Skin epidermis (tissue), 12 donors: Measurements from ENCODE around the gene RTL5.
"Not testable (repeated sequence)": the region's sequence is repeated elsewhere in the genome, so short reads cannot be mapped to it uniquely, and the experiment has no call there.

ENCODE experiments used
- H3K27ac ChIP-seq, 21 experiments: fragments of 200-600 bp; sonication (generic) in 11 of 21; one replicate each; pipeline ENCODE4 v1.5.0; 2020; ENCODE audit warnings: mild to moderate bottlenecking in 3 of 21, inconsistent platforms in 2 of 21, moderate library complexity in 2 of 21
- H3K4me3 ChIP-seq, 7 experiments: fragments of 200-600 bp; sonication (generic) in 2 of 7; one replicate each; pipeline ENCODE4 v1.5.0; 2020; ENCODE audit warnings: inconsistent platforms in 2 of 7, mild to moderate bottlenecking in 2 of 7, moderate library complexity in 1 of 7

The RTL5 gene

GRCh38 chrX:72131317-72132294 lies at the start of gene RTL5:
RTL5 (minus strand) TSS chrX:72131915.
- H3K4me3 ChIP-seq, result peak within 1 kb of the TSS; percentile 22 to 41 (median 31)
- peak within 1 kb of the TSS in 9 of 21 experiments; percentile 21 to 77 (median 65) for H3K27ac ChIP-seq

DNA sequence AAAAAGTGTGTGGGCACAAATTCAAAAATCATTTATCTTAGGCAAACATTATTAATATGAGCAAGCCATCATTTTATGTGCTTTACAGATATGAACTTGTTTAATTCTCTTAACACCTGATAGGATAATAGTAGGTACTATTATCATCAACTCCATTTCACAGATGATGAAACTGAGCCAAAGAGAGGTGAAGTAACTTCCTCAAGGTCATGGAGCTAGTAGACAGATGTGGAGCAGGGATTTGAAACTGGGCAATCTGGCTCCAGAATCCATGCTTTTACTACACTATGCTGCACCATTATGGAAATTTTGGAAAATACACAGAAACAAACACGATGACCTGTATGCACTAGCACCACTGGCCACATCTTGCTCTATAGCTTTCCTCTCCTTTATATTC lies 48.8 kb upstream of the RTL5 start:
- H3K4me3 ChIP-seq, result peak overlapping the region in 2 of 7 experiments; percentile 53 to 54

GRCh38 chrX:72176981-72177380 lies 45.3 kb upstream of the RTL5 start:
- Histone ChIP-seq H3K4me3 (no peak overlapping the region), H3K27ac (no peak overlapping the region)

More for the DNA sequence above, 48.8 kb upstream of the RTL5 start:
- peak overlapping the region in 16 of 21 experiments; percentile 43 to 96 (median 80) for H3K27ac ChIP-seq

DNA sequence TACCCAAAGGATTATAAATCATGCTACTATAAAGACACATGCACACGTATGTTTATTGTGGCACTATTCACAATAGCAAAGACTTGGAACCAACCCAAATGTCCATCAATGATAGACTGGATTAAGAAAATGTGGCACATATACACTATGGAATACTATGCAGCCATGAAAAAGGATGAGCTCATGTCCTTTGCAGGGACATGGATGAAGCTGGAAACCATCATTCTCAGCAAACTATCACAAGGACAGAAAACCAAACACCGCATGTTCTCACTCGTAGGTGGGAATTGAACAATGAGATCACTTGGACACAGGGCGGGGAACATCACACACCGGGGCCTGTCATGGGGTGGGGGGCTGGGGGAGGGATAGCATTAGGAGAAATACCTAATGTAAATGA lies 44.6 kb upstream of the RTL5 start:
- H3K4me3 ChIP-seq, H3K27ac ChIP-seq: not testable (repeated sequence)

DNA sequence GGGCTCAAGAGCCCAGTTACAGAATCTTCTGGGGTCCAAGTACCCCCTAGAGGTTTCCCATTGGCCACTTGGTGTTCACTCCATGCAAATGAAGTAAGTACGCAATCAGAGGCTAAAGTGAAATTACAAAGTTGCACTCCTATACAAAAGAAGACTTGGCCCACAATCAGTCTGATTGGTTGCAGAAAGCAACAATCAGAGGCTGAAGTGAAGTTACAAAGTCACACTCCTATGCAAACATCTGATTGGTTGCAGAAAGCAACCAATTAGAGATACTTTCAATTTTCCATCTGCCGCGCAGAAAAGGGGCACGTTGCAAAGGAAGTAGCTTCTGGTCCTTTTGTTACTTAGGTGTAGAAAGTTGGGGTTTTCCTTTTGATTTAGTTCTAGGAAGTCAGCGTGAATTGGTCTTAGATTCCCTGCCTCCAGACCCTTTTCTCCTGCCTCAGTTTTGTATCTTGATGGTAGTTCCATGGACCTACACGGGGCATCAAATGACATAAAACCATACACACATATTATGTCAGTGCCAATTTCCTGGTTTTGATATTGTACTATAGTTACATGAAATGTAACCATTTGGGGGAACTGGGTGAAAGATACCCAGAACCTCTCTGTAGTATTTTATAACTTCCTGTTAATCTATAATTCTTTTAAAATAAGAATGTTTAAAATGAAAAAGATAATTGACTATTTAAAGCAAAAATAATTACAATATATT lies 37.5 kb upstream of the RTL5 start:
- Histone ChIP-seq H3K4me3 (no peak overlapping the region), H3K27ac (peak overlapping the region in 1 of 21 experiments; percentile 21)

DNA sequence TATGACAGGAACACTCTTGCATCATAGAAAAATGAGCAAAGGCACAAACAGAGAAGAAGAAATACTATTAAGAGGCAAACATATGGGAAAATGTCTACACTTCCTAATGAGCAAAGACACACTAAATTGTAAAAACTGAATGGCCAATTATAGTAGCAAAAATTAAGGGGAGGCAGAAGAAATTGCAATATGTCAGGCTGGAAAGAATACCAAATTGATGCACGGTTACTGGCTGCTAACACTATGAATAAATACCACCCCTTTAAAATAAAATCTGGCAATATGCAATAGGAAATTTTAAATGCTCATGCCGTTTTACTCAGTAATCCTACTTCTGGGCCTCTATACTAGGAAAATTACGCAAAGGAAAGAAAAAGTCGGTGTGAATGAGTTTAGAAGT lies 33.8 kb upstream of the RTL5 start:
- Histone ChIP-seq H3K4me3 (no peak overlapping the region), H3K27ac (no peak overlapping the region)

- H3K27ac ChIP-seq, result no peak overlapping the region
These were observed 28.1 kb upstream of the RTL5 start for GRCh38 chrX:72159769-72160168.

DNA sequence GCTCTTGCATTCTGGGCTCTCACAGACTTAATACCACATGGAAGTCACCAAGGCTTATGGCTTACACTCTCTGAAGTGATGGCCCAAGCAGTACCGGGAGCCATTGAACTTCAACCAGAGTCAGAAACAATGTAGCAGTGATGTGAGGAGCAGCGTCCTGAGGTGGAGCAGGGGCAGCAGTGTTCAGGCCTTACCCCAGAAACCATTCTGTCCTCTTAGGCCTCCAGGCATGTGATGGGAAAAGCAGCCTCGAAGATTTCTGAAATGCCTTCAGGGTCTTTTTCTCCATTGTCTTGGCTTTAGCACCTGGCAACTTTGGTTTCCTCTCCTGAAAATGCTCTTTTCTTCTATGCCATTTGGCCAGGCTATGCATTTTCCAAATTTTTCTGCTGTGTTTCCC lies 27.1 kb upstream of the RTL5 start:
- H3K4me3 ChIP-seq, result no peak overlapping the region
- no peak overlapping the region for H3K27ac ChIP-seq

More at GRCh38 chrX:72159769-72160168, 28.1 kb upstream of the RTL5 start:
- H3K4me3 ChIP-seq, result no peak overlapping the region

DNA sequence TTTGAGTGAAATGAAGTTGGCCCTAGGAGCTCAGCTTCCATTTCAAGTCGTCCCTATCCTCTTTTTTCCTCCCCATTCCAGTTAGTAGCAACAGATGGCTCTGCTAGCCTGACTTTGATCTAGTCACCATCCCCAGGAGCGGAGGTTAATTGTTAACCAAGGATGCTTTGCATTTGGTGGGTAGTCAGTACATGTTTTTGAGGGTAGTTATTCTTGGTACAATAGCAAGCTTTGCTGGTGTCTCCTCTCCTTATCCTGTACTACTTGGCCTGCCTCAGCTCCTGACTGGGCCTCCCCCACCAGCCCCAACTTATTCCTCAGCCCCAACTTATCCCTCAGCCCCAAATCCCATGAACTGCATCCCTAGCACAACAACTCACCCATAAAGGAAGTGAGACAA lies 14.8 kb upstream of the RTL5 start:
- H3K4me3 ChIP-seq, result no peak overlapping the region
- no peak overlapping the region for H3K27ac ChIP-seq

GRCh38 chrX:72145181-72145580 lies 13.5 kb upstream of the RTL5 start:
- no peak overlapping the region for H3K4me3 ChIP-seq
- no peak overlapping the region for H3K27ac ChIP-seq

DNA sequence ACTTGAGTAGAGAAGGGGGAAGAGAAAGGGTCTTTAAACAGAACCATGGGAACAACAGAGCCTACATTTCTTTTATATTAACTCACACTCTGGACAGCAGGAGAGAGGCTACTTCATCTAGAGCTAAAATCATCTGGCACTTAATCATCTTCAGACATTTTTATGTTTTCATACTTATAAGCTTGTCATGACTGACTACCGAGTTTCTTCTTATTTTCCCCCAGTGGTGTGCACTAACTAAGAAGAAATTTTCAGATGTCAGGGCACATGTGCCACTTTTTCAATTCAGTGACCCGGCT lies 11.8 kb upstream of the RTL5 start:
- Histone ChIP-seq H3K4me3 (no peak overlapping the region), H3K27ac (no peak overlapping the region)

GRCh38 chrX:72142794-72143608 lies 11.3 kb upstream of the RTL5 start:
- Histone ChIP-seq H3K27ac (no peak overlapping the region), H3K4me3 (no peak overlapping the region)

- no peak overlapping the region for H3K4me3 ChIP-seq
- no peak overlapping the region for H3K27ac ChIP-seq
These were observed 10.5 kb upstream of the RTL5 start for GRCh38 chrX:72142094-72142793.

GRCh38 chrX:72141372-72142004 lies 9.8 kb upstream of the RTL5 start:
- H3K27ac ChIP-seq, result no peak overlapping the region
- no peak overlapping the region for H3K4me3 ChIP-seq

- Histone ChIP-seq H3K4me3 (no peak overlapping the region), H3K27ac (no peak overlapping the region)
These were observed 7.8 kb upstream of the RTL5 start for GRCh38 chrX:72139538-72139937.

GRCh38 chrX:72137846-72138495 lies 6.3 kb upstream of the RTL5 start:
- no peak overlapping the region for H3K27ac ChIP-seq
- no peak overlapping the region for H3K4me3 ChIP-seq

- H3K4me3 ChIP-seq, result no peak overlapping the region
- H3K27ac ChIP-seq, result no peak overlapping the region
These were observed 2.3 kb upstream of the RTL5 start for GRCh38 chrX:72133851-72134546.

DNA sequence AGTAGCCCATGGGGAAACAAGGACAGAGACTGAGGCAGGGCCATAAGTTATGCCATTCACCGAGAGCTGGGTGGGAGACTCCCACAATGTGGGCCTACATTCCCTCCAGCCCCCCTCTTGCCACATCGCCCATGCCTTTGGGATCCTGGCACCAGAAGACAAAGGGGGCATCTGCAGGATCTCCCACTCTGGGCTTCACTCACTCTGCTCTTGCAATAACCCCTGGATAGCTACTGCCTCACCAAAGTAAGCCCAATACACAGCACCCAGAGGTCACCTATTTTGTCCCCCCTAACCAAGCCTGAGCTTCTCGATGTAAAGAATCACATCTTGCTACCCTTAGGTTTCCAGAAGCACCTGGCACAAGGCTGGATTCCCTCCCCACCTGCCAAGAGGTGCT lies 741 bp upstream of the RTL5 start:
- no peak overlapping the region for H3K27ac ChIP-seq
- H3K4me3 ChIP-seq, result no peak overlapping the region
